Anterior cingulate cortex (tissue), 58 donors: ENCODE results near the gene CCDC57.

Experiments
- DNase-seq, 58 donors: peaks; one replicate each; lab custom pipeline; 2025; lab: John Stamatoyannopoulos, UW

CCDC57 gene

GRCh38 chr17:82226146-82226808 is 13.6 kb upstream of the CCDC57 start:
- DNase-seq, result no peak

- no peak for DNase-seq
Measured at GRCh38 chr17:82225368-82226029, 12.9 kb upstream of the CCDC57 start.

GRCh38 chr17:82224666-82225065 is 12.0 kb upstream of the CCDC57 start:
- no peak for DNase-seq

GRCh38 chr17:82223517-82223916 is 10.9 kb upstream of the CCDC57 start:
- DNase-seq, result no peak

- DNase-seq, result no peak
Measured at GRCh38 chr17:82222816-82223215, 10.2 kb upstream of the CCDC57 start.

- DNase-seq, result no peak
Measured at GRCh38 chr17:82221341-82221902, 8.8 kb upstream of the CCDC57 start.

- DNase-seq, result no peak
Measured at GRCh38 chr17:82219753-82220709, 7.4 kb upstream of the CCDC57 start.

- DNase-seq, result no peak
Measured at GRCh38 chr17:82219083-82219482, 6.4 kb upstream of the CCDC57 start.

- no peak for DNase-seq
Measured at GRCh38 chr17:82218349-82219075, 5.9 kb upstream of the CCDC57 start.

- peak in 6 of 58 donors; percentile 8 to 44 (median 32) for DNase-seq
Measured at GRCh38 chr17:82217530-82218204, 5.0 kb upstream of the CCDC57 start.

GRCh38 chr17:82217120-82217529 is 4.5 kb upstream of the CCDC57 start:
- no peak for DNase-seq

- peak in 38 of 58 donors; percentile 21 to 74 (median 44) for DNase-seq
Measured at GRCh38 chr17:82216301-82217119, 3.9 kb upstream of the CCDC57 start.

GRCh38 chr17:82215972-82216300 is 3.3 kb upstream of the CCDC57 start:
- no peak for DNase-seq

GRCh38 chr17:82215095-82215971 is 2.7 kb upstream of the CCDC57 start:
- DNase-seq, result no peak

GRCh38 chr17:82214012-82214628 is 1.5 kb upstream of the CCDC57 start:
- DNase-seq, result no peak

GRCh38 chr17:82213251-82214011 is 789 bp upstream of the CCDC57 start:
- DNase-seq, result peak in 44 of 58 donors; percentile 20 to 73 (median 46)
